Kidney (tissue), 14 donors: Measurements from ENCODE around the gene CDH13. TPM values are rescaled to one million over a fixed set of nuclear protein-coding genes. Genes with fewer than 3 reads are reported as not detected.

Source experiments
- DNase-seq, 5 donors: peaks; one replicate each; pipeline ENCODE4 v3.0.0-alpha.2; 2013 to 2020
- FAIRE-seq: peaks from 2 replicates; lab custom pipeline; 2012; peaks lifted over from hg19 to GRCh38; lab: Jason Lieb, UNC
- H3K27ac ChIP-seq, 2 donors: one replicate each; pipeline ENCODE4 v1.7.0; 2013; ENCODE audit warnings: low read depth in 2 of 2, low read length in 2 of 2, inconsistent platforms in 1 of 2
- H3K27me3 ChIP-seq: one replicate; pipeline ENCODE4 v1.7.1; 2013; ENCODE audit warnings: low read length, inconsistent platforms; ENCODE audit not compliant: control insufficient read depth, insufficient read depth
- H3K36me3 ChIP-seq, 3 donors: one replicate each; pipeline versions ENCODE4 v1.7.0 to v1.7.1; 2013; ENCODE audit warnings: low read length in 3 of 3, control low read depth in 1 of 3, inconsistent platforms in 1 of 3; ENCODE audit not compliant: insufficient read depth in 3 of 3, control insufficient read depth in 2 of 3
- H3K4me1 ChIP-seq, 3 donors: one replicate each; pipeline versions ENCODE4 v1.7.0 to v1.7.1; 2013; ENCODE audit warnings: low read length in 3 of 3, inconsistent platforms in 1 of 3, low read depth in 1 of 3; ENCODE audit not compliant: control insufficient read depth in 2 of 3, insufficient read depth in 2 of 3
- H3K4me3 ChIP-seq, 3 donors: one replicate each; pipeline versions ENCODE4 v1.7.0 to v1.8.1; 2013; ENCODE audit warnings: low read length in 3 of 3, control low read depth in 1 of 3, inconsistent platforms in 1 of 3
- H3K9ac ChIP-seq, 3 donors: one replicate each; pipeline versions ENCODE4 v1.7.0 to v1.7.1; 2013; ENCODE audit warnings: low read length in 3 of 3, control low read depth in 1 of 3, inconsistent platforms in 1 of 3
- H3K9me3 ChIP-seq, 3 donors: one replicate each; pipeline versions ENCODE4 v1.7.0 to v1.7.1; 2013; ENCODE audit warnings: low read length in 3 of 3, control low read depth in 1 of 3, inconsistent platforms in 1 of 3; ENCODE audit not compliant: control insufficient read depth in 2 of 3, insufficient read depth in 1 of 3
- intact Hi-C: fragments of 100-400 bp; cut with DNase I; formaldehyde crosslinking; loops from one replicate; pipeline ENCODE4 v1.11.1; 2022
- polyA plus RNA-seq: library from polyadenylated mRNA; stranded (reverse); fragments of 350-450 nt; fragmentation: Illumina TruSeq; extraction: RNeasy Lipid Tissue Mini Kit (QIAGEN cat#74804); gene quantifications from one replicate; pipeline ENCODE4 v1.2.3, GENCODE V29; 2014; ENCODE audit warnings: low read depth, low replicate concordance; ENCODE audit not compliant: insufficient read depth
- total RNA-seq: library from RNA; stranded (reverse); fragmentation: NEBNext Ultra II Directional; extraction: Animal tissue kit (Norgen Biotek cat#: 25700); gene quantifications from one replicate; pipeline ENCODE4 v1.2.1, GENCODE V29; 2021
- TF ChIP-seq, protein P1 (sequence below): IDR thresholded peaks from 3 replicates; pipeline ENCODE4 v1.5.1; 2012; ENCODE audit warnings: mild to moderate bottlenecking, moderate library complexity, borderline replicate concordance; ENCODE audit not compliant: insufficient read depth; ENCODE audit errors: extremely low read depth
- donor health status: control.
- donor health status: control.
- donor health status: control.
- donor health status: control.
- donor health status: control.
- donor health status: DM: yes; HTN: yes; CAD: no.
- donor health status: Normal renal cell carcinoma (clear cell type).

The CDH13 gene
- total and polyA plus RNA-seq, 2 donors from 2014 or later = 4.8 to 13.8 TPM

DNA sequence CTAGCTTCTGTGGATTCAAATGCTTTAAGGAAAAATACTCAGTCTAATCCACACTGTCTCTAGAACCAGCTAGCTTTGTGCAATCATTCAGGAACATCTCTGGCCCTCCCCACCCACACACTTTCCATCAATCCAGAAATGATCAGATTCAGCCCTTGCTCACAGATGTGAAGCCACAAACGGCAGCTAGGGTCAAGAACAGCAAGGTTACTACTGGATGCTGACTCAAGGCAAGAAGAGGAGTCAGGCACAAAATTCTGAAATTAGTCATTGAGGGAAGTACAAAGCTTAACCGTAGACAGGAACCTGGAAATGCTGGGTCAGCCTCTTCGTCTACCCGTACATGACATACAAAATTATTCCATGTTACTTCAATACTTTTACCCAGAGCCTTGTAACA is 174.6 kb downstream of the CDH13 start:
- Histone ChIP-seq H3K9ac (no peak overlapping the region), H3K4me3 (no peak overlapping the region), H3K36me3 (no peaks in the 10 kb centered on the region), H3K27ac (no peak overlapping the region), H3K9me3 (no peaks in the 10 kb centered on the region), H3K27me3 (no peaks in the 10 kb centered on the region), H3K4me1 (no peaks in the 10 kb centered on the region)
- DNase-seq (no peak), FAIRE-seq (no peak)
- intact Hi-C loops = no loop called here
- TF ChIP-seq, protein P1, sequence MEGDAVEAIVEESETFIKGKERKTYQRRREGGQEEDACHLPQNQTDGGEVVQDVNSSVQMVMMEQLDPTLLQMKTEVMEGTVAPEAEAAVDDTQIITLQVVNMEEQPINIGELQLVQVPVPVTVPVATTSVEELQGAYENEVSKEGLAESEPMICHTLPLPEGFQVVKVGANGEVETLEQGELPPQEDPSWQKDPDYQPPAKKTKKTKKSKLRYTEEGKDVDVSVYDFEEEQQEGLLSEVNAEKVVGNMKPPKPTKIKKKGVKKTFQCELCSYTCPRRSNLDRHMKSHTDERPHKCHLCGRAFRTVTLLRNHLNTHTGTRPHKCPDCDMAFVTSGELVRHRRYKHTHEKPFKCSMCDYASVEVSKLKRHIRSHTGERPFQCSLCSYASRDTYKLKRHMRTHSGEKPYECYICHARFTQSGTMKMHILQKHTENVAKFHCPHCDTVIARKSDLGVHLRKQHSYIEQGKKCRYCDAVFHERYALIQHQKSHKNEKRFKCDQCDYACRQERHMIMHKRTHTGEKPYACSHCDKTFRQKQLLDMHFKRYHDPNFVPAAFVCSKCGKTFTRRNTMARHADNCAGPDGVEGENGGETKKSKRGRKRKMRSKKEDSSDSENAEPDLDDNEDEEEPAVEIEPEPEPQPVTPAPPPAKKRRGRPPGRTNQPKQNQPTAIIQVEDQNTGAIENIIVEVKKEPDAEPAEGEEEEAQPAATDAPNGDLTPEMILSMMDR = no peak

DNA sequence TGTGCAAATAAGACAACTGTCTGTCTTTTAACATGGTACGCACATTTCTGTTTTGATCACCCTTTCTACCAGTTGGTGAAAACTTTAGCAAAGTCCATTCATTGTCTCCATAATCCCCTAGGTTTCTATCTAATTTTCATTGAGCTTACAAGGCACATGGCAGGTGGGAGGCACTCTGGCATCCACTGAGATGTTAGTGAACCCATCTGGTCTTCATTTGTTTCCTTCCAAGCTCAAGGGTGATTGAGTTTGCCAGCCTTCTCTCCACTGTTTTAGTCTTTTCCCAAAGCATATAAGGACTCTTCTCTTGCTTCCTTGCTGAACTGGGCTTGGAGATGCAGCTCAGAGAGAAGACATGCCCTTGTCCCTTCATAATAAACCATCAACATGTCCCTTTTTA is 179.1 kb downstream of the CDH13 start:
- TF ChIP-seq, protein P1 = no peak
- Histone ChIP-seq H3K4me1 (no peaks in the 10 kb centered on the region), H3K9me3 (no peaks in the 10 kb centered on the region), H3K27me3 (no peaks in the 10 kb centered on the region), H3K27ac (no peak overlapping the region), H3K4me3 (no peak overlapping the region), H3K36me3 (no peaks in the 10 kb centered on the region), H3K9ac (no peak overlapping the region)
- DNase-seq = no peak
- intact Hi-C loops = no loop called here
- FAIRE-seq = no peak

DNA sequence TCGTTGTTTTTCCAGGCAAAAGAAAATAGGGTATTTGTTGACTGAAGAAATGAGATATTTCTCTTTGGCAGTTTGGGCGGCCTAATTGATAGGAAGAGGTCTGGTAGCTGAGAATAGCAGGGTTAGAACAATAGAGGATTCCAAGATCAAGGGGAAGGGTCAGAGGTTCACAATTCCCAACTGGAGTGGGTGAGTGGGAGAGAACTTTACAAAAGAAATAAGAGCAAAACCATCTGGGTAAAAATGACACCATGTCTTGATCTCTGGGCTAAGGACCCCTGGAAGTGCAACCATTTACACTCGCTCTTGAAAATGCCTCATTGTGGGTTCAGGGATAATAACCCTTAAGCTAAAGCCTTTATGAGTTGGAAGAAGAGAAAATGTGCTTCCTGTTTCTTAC is 180.5 kb downstream of the CDH13 start:
- Histone ChIP-seq H3K9me3 (no peaks in the 10 kb centered on the region), H3K4me3 (no peak overlapping the region), H3K27me3 (no peaks in the 10 kb centered on the region), H3K36me3 (no peaks in the 10 kb centered on the region), H3K27ac (no peak overlapping the region), H3K9ac (no peak overlapping the region), H3K4me1 (no peaks in the 10 kb centered on the region)
- intact Hi-C loops = no loop called here
- TF ChIP-seq, protein P1 = no peak
- peak in 3 of 5 donors; percentile 35 to 92 (median 74) for DNase-seq
- FAIRE-seq = no peak

DNA sequence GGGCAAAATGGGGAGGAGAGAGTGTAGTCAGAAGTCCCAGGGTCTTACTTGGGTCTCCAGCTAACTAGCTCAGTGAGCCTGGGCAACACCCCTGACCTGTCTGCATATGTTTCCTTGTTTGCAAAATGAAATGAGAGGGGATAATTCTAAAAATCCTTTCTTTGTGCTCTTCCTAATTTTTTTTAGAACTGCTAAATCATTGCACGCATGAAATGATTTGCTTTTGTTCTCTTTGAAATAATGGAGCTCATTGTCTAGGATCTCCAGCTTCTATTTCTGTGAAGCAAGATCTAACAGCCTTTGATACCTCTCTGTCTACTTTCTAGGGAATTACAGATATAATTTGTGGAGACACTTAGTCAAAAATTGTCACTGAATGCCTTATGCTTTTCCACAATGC is 181.3 kb downstream of the CDH13 start:
- H3K4me3 ChIP-seq = no peak overlapping the region
- no peaks in the 10 kb centered on the region for H3K27me3 ChIP-seq
- H3K4me1 ChIP-seq = no peaks in the 10 kb centered on the region
- no peaks in the 10 kb centered on the region for H3K9me3 ChIP-seq
- TF ChIP-seq, protein P1 = no peak
- intact Hi-C loops = no loop called here
- FAIRE-seq = no peak
- H3K27ac ChIP-seq = no peak overlapping the region
- H3K36me3 ChIP-seq = no peaks in the 10 kb centered on the region
- H3K9ac ChIP-seq = no peak overlapping the region
- DNase-seq = no peak
